Measurements from ENCODE around the gene AUP1. TPM values are rescaled to one million over a fixed set of nuclear protein-coding genes. Genes with fewer than 3 reads are reported as not detected.

Gene AUP1
- total and polyA plus RNA-seq, 10 of the 15 experiments (the other 5 are each of a cell fraction or from before 2014, with no cell fraction given) = 39.1 to 215 (median 138) TPM

GRCh38 chr2:74529357-74530238, at the start of gene AUP1, which contains the start of gene HTRA2 (continued):
- TF ChIP-seq SMARCA5 (IDR thresholded peaks at IDR 0.05) (0 out of 2 replicates have a peak, but pooled peaks have one; percentile 22), NR2C2 (IDR thresholded peaks at IDR 0.05; ENCODE audit: borderline replicate concordance, control insufficient read depth, insufficient read length, low read depth) (no peak), CREM (IDR thresholded peaks at IDR 0.05; ENCODE audit: low read depth) (peak; percentile 93; the same call in 1 of the 2 replicates), SUZ12 (IDR thresholded peaks at IDR 0.05; ENCODE audit: unreplicated experiment) (no peak), MXI1 (IDR thresholded peaks at IDR 0.05; ENCODE audit: low read depth, low read length) (no peak), ZBTB40 (IDR thresholded peaks at IDR 0.05; ENCODE audit: borderline replicate concordance) (peak; percentile 89), LARP7 (IDR thresholded peaks at IDR 0.05) (peak; percentile 85; the same call in 1 of the 2 replicates), CBX5 (IDR thresholded peaks at IDR 0.05; ENCODE audit: low read depth) (no peak), NR2F1 (conservative IDR thresholded peaks at IDR 0.05) (peak; percentile 98), SMC3 (IDR thresholded peaks at IDR 0.05; ENCODE audit: borderline replicate concordance, low read length) (no peak), CBFB (IDR thresholded peaks at IDR 0.05; ENCODE audit: low read depth) (peak; percentile 77; the same call in 1 of the 2 replicates), EED (IDR thresholded peaks at IDR 0.05; ENCODE audit: low read depth) (peak; percentile 67; the same call in 1 of the 2 replicates), ESRRA (IDR thresholded peaks at IDR 0.05; ENCODE audit: low read length) (no peak), POLR2AphosphoS5 (IDR thresholded peaks at IDR 0.05; ENCODE audit: low read length) (peak; percentile 86), ZNF24 (IDR thresholded peaks at IDR 0.05) (no peak), PAX5 (IDR thresholded peaks at IDR 0.05; ENCODE audit: borderline replicate concordance, low read depth, low read length) (peak; percentile 19; the same call in 1 of the 2 replicates), MEF2B (IDR thresholded peaks at IDR 0.05; ENCODE audit: partially characterized antibody, poor library complexity, severe bottlenecking) (peak; percentile 46)
- TF ChIP-seq, protein P1, sequence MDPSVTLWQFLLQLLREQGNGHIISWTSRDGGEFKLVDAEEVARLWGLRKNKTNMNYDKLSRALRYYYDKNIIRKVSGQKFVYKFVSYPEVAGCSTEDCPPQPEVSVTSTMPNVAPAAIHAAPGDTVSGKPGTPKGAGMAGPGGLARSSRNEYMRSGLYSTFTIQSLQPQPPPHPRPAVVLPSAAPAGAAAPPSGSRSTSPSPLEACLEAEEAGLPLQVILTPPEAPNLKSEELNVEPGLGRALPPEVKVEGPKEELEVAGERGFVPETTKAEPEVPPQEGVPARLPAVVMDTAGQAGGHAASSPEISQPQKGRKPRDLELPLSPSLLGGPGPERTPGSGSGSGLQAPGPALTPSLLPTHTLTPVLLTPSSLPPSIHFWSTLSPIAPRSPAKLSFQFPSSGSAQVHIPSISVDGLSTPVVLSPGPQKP (IDR thresholded peaks at IDR 0.05; ENCODE audit: low read depth, low read length) = peak; percentile 61; the same call in 1 of the 2 replicates
- TF ChIP-seq, protein P2, sequence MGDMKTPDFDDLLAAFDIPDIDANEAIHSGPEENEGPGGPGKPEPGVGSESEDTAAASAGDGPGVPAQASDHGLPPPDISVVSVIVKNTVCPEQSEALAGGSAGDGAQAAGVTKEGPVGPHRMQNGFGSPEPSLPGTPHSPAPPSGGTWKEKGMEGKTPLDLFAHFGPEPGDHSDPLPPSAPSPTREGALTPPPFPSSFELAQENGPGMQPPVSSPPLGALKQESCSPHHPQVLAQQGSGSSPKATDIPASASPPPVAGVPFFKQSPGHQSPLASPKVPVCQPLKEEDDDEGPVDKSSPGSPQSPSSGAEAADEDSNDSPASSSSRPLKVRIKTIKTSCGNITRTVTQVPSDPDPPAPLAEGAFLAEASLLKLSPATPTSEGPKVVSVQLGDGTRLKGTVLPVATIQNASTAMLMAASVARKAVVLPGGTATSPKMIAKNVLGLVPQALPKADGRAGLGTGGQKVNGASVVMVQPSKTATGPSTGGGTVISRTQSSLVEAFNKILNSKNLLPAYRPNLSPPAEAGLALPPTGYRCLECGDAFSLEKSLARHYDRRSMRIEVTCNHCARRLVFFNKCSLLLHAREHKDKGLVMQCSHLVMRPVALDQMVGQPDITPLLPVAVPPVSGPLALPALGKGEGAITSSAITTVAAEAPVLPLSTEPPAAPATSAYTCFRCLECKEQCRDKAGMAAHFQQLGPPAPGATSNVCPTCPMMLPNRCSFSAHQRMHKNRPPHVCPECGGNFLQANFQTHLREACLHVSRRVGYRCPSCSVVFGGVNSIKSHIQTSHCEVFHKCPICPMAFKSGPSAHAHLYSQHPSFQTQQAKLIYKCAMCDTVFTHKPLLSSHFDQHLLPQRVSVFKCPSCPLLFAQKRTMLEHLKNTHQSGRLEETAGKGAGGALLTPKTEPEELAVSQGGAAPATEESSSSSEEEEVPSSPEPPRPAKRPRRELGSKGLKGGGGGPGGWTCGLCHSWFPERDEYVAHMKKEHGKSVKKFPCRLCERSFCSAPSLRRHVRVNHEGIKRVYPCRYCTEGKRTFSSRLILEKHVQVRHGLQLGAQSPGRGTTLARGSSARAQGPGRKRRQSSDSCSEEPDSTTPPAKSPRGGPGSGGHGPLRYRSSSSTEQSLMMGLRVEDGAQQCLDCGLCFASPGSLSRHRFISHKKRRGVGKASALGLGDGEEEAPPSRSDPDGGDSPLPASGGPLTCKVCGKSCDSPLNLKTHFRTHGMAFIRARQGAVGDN (IDR thresholded peaks at IDR 0.05) = peak; percentile 51

All from GM12878 (cell line).